Stimulated activated naive B cell treated with anti-CD40 and anti-IgM and Interleukin-4, amounts not matched to agents 10 μg/mL and 1 μg/mL and 100 μg/mL, for 72 hours (primary cell): Measurements from ENCODE around the gene ACSF3.

Experiments used
- ATAC-seq, 2 donors: fragments of 150-1000 bp; cut with Tn5 transposase; replicated peaks; 2 replicates each; pipeline ENCODE4 v1.10.0; 2021; ENCODE audit warnings: moderate library complexity in 1 of 2
- DNase-seq: peaks from one replicate; pipeline ENCODE4 v3.0.0; 2021
- H3K27ac Mint-ChIP-seq: one replicate; pipeline ENCODE4 v1.8.0; 2022; ENCODE audit warnings: mild to moderate bottlenecking, mixed read lengths
- H3K27me3 Mint-ChIP-seq, 2 donors: one replicate each; pipeline ENCODE4 v1.8.0; 2022; ENCODE audit warnings: mixed read lengths in 2 of 2
- H3K36me3 Mint-ChIP-seq, 2 donors: one replicate each; pipeline ENCODE4 v1.8.0; 2022; ENCODE audit warnings: mixed read lengths in 2 of 2, mild to moderate bottlenecking in 1 of 2
- H3K4me1 Mint-ChIP-seq, 2 donors: one replicate each; pipeline ENCODE4 v1.8.0; 2022; ENCODE audit warnings: mixed read lengths in 2 of 2, mild to moderate bottlenecking in 1 of 2
- H3K4me3 Mint-ChIP-seq, 2 donors: one replicate each; pipeline ENCODE4 v1.8.0; 2022; ENCODE audit warnings: mild to moderate bottlenecking in 2 of 2, mixed read lengths in 2 of 2, moderate library complexity in 1 of 2
- H3K9me3 Mint-ChIP-seq, 2 donors: one replicate each; pipeline ENCODE4 v1.8.0; 2022; ENCODE audit warnings: mixed read lengths in 2 of 2, mild to moderate bottlenecking in 1 of 2

Gene ACSF3

GRCh38 chr16:89143911-89144675 lies 50.4 kb downstream of the ACSF3 start:
- H3K9me3 Mint-ChIP-seq: peaks cover 4 to 5% of the 10 kb centered on the region in 2 donors
- H3K27me3 Mint-ChIP-seq: no peaks in the 10 kb centered on the region
- ATAC-seq (no peak), DNase-seq (no peak)
- no peak overlapping the region for H3K4me3 Mint-ChIP-seq
- H3K36me3 Mint-ChIP-seq: peaks cover 53 to 58% of the 10 kb centered on the region in 2 donors
- peaks cover 0 to 5% of the 10 kb centered on the region in 2 donors for H3K4me1 Mint-ChIP-seq
- H3K27ac Mint-ChIP-seq: peak overlapping the region; percentile 38

- Mint-ChIP-seq H3K4me3 (no peak overlapping the region), H3K27me3 (no peaks in the 10 kb centered on the region), H3K9me3 (peaks cover 9 to 10% of the 10 kb centered on the region in 2 donors), H3K4me1 (peaks cover 0 to 5% of the 10 kb centered on the region in 2 donors), H3K27ac (no peak overlapping the region), H3K36me3 (peaks cover 57 to 64% of the 10 kb centered on the region in 2 donors)
- DNase-seq: no peak
- no peak for ATAC-seq
Observed at GRCh38 chr16:89144681-89145080, 51.0 kb downstream of the ACSF3 start.

DNA sequence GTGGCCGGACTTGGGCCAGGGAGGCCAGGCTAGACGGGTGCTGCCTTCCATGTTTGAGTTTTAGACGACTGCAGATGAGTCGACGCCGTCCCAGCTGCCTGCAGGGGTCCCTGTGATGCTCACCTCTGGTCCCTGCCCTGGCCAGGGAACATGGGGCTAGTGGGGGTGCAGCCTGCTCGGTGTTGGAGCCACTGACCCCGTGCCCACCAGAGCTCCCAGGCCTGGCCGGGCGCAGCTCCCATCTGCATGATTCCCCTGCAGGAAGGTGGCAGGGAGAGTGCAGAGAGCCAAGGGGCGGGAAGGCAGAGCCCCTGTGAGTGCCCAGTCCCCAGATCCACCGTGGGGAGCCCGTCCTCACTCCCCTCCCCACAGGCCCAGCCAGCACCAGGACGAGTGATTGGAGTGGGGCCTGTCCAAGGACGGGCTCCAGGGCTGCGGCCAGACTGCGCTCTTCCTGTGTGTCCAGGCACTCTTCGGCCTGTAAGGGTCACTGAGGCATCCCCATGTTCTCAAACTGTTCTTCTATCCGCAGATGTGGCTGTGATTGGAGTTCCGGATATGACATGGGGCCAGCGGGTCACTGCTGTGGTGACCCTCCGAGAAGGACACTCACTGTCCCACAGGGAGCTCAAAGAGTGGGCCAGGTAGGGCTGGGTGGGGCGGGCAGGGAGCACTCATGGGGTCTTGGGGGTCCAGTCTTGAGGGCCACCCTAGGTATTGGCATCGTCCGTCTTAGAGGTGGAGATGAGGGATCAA lies 51.9 kb downstream of the ACSF3 start:
- no peak for DNase-seq
- H3K9me3 Mint-ChIP-seq: peaks cover 9 to 10% of the 10 kb centered on the region in 2 donors
- peaks cover 0 to 5% of the 10 kb centered on the region in 2 donors for H3K4me1 Mint-ChIP-seq
- ATAC-seq: no peak
- H3K4me3 Mint-ChIP-seq: no peak overlapping the region
- H3K27ac Mint-ChIP-seq: no peak overlapping the region
- H3K27me3 Mint-ChIP-seq: no peaks in the 10 kb centered on the region
- H3K36me3 Mint-ChIP-seq: peaks cover 62 to 67% of the 10 kb centered on the region in 2 donors

- Mint-ChIP-seq H3K36me3 (peaks cover 64 to 69% of the 10 kb centered on the region in 2 donors), H3K27me3 (no peaks in the 10 kb centered on the region), H3K27ac (no peak overlapping the region), H3K4me1 (peaks cover 0 to 5% of the 10 kb centered on the region in 2 donors), H3K4me3 (no peak overlapping the region), H3K9me3 (peaks cover 9 to 10% of the 10 kb centered on the region in 2 donors)
- DNase-seq (no peak), ATAC-seq (no peak)
Observed at GRCh38 chr16:89146211-89147005, 52.8 kb downstream of the ACSF3 start.

DNA sequence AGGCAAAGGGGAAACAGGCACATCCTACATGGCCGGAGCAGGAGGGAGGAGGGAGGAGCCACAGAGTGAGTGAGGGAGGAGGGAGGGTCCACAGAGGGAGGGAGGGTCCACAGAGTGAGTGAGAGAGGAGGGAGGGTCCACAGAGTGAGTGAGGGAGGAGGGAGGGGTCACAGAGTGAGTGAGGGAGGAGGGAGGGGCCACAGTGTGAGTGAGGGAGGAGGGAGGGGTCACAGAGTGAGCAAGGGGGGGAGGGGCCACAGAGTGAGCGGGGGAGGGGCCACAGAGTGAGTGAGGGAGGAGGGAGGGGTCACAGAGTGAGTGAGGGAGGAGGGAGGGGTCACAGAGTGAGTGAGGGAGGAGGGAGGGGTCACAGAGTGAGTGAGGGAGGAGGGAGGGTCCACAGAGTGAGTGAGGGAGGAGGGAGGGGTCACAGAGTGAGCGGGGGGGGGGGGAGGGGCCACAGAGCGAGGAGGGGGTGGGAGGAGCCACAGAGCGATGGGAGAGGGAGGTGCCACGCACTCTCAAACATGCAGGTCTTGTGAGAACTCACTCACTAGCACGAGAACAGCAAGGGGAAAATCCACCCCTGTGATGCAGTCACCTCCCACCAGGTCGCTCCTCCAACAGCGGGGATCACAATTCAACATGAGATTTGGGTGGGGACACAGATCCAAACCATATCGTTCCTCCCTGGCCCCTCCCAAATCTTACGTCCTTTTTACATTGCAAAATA lies 53.6 kb downstream of the ACSF3 start:
- no peak for DNase-seq
- Mint-ChIP-seq H3K4me1 (peaks cover 0 to 5% of the 10 kb centered on the region in 2 donors), H3K4me3 (no peak overlapping the region), H3K27me3 (no peaks in the 10 kb centered on the region), H3K27ac (no peak overlapping the region), H3K36me3 (peaks cover 62 to 71% of the 10 kb centered on the region in 2 donors), H3K9me3 (peaks cover 9 to 10% of the 10 kb centered on the region in 2 donors)
- no peak for ATAC-seq

DNA sequence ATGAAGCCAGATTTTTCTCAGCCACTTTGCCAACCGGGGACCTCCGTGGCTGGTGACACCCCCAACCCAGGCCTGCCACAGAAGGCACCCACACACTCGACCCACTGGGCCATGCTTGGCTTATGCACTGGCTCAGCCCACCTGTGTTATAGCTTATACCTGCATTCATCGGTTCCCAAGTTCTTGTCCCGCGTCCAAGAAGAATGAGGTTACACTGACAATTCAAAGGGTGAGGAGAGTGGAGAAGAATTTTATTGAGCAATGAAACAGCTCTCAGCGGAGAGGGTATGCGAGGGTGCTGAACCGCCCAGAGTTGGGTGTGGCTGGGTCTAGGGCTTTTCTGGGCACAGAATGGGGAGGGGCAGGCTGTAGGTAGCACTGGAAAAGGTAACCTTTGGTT lies 55.7 kb downstream of the ACSF3 start:
- Mint-ChIP-seq H3K9me3 (peaks cover 10 to 11% of the 10 kb centered on the region in 2 donors), H3K27me3 (no peaks in the 10 kb centered on the region), H3K4me3 (no peak overlapping the region), H3K27ac (no peak overlapping the region), H3K36me3 (peaks cover 56 to 70% of the 10 kb centered on the region in 2 donors), H3K4me1 (peaks cover 0 to 6% of the 10 kb centered on the region in 2 donors)
- DNase-seq (no peak), ATAC-seq (no peak)

GRCh38 chr16:89150090-89150835 lies 56.6 kb downstream of the ACSF3 start:
- peaks cover 56 to 70% of the 10 kb centered on the region in 2 donors for H3K36me3 Mint-ChIP-seq
- peaks cover 10 to 11% of the 10 kb centered on the region in 2 donors for H3K9me3 Mint-ChIP-seq
- ATAC-seq: no peak
- H3K27ac Mint-ChIP-seq: peak overlapping the region; percentile 65
- DNase-seq: no peak
- H3K4me3 Mint-ChIP-seq: no peak overlapping the region
- H3K27me3 Mint-ChIP-seq: no peaks in the 10 kb centered on the region
- H3K4me1 Mint-ChIP-seq: peaks cover 2 to 12% of the 10 kb centered on the region in 2 donors

DNA sequence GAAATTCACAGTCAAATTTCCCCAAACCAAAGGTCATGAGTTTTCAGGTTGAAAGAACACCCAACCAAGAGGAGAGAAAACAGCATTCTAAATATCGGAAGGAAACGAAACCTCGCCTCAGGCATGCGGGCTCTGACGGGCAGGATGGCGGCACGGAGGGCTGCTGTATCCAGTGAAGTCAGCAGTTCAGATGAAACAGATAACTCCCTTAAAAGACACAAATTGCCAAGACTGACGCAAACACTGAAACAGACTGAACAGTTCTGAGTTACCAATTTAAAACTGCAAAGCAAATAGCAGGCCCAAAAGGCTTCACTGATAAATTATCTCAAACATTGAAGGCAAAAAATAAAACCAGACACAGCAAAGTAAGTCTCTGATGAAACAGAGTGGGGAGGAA lies 57.3 kb downstream of the ACSF3 start:
- Mint-ChIP-seq H3K36me3 (peaks cover 51 to 66% of the 10 kb centered on the region in 2 donors), H3K4me3 (no peak overlapping the region), H3K9me3 (peaks cover 10 to 11% of the 10 kb centered on the region in 2 donors), H3K27me3 (no peaks in the 10 kb centered on the region), H3K4me1 (peaks cover 5 to 15% of the 10 kb centered on the region in 2 donors), H3K27ac (peak overlapping the region; percentile 47)
- ATAC-seq: no peak
- no peak for DNase-seq

DNA sequence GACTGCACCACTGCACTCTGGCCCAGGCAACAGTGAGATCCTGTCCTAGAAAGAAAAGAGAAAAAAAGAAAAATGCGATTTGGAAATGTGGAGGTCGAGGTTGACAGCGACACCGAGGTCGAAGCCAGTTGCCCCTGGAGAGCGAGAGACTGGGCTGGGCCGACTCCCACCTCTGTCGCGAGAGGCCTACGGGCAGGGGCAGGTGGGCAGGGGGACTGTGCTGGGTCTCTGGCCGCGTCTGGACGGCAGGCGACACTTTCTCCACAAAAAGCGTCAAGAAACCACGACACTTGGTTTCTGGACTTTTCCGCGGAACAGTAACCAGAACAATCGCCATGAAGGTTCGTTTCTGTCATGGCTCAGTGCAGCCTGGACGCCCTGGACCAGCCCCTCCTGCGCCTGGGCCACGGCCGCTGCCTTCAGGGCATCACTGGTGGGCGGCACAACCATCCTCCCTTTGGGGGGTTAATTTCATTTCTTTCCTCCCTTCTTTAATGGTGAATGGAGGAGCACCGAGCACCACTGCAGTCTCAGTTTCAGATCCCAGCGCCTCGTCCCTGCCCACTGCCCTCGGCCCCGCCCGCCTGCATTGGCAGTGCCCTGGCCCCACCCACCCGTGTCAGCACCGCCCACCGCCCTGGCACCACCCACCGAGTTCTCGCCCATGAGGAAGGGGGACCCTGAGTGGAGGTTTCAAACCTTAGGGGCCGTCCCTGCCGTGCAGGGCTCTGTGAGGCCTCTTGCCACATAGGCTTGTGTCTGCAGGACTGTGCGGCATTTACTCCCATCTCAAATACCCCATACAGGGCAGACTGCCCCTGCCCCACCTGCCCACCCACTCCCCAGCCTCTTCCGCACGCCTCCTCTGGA lies 59.4 kb downstream of the ACSF3 start:
- peaks cover 10 to 11% of the 10 kb centered on the region in 2 donors for H3K9me3 Mint-ChIP-seq
- H3K4me1 Mint-ChIP-seq: peaks cover 5 to 15% of the 10 kb centered on the region in 2 donors
- no peaks in the 10 kb centered on the region for H3K27me3 Mint-ChIP-seq
- no peak overlapping the region for H3K4me3 Mint-ChIP-seq
- ATAC-seq: peak; percentile 56 to 61
- no peak for DNase-seq
- peaks cover 41 to 49% of the 10 kb centered on the region in 2 donors for H3K36me3 Mint-ChIP-seq
- no peak overlapping the region for H3K27ac Mint-ChIP-seq

DNA sequence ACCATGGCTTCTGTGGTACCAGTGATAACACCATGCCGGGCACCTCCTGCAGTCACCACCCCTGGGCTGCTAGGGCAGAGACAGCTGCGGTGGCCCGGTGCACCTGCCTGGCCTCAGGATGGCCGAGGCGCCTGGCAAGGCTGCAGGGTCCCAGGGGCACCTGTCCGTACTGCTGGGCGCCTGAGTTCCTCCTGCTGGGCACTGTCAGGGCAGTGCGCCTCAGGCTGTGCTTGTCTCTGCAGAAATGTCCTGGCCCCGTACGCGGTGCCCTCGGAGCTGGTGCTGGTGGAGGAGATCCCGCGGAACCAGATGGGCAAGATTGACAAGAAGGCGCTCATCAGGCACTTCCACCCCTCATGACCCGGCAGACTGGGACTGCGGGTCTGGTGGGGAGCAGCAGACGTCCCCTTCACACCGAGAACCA lies 60.2 kb downstream of the ACSF3 start:
- Mint-ChIP-seq H3K4me1 (peaks cover 5 to 15% of the 10 kb centered on the region in 2 donors), H3K36me3 (peaks cover 33 to 41% of the 10 kb centered on the region in 2 donors), H3K4me3 (no peak overlapping the region), H3K9me3 (peaks cover 7 to 9% of the 10 kb centered on the region in 2 donors), H3K27ac (no peak overlapping the region), H3K27me3 (no peaks in the 10 kb centered on the region)
- no peak for DNase-seq
- peak in 1 of 2 donors; percentile 8 for ATAC-seq

GRCh38 chr16:89154390-89155183 lies 60.9 kb downstream of the ACSF3 start:
- H3K27me3 Mint-ChIP-seq: no peaks in the 10 kb centered on the region
- H3K27ac Mint-ChIP-seq: peak overlapping the region; percentile 60
- H3K4me1 Mint-ChIP-seq: peaks cover 5 to 15% of the 10 kb centered on the region in 2 donors
- ATAC-seq: no peak
- no peak overlapping the region for H3K4me3 Mint-ChIP-seq
- peaks cover 0 to 2% of the 10 kb centered on the region in 2 donors for H3K9me3 Mint-ChIP-seq
- H3K36me3 Mint-ChIP-seq: peaks cover 26 to 34% of the 10 kb centered on the region in 2 donors
- DNase-seq: no peak
